GM19099 (cell line): ENCODE measurements around the gene STN1.

ENCODE experiments used
- POLR2A ChIP-seq: IDR thresholded peaks from 3 replicates; pipeline ENCODE4 v1.6.1; 2011; ENCODE audit warnings: low read depth; ENCODE audit not compliant: insufficient read length; ENCODE audit errors: extremely low read depth

Gene STN1

DNA sequence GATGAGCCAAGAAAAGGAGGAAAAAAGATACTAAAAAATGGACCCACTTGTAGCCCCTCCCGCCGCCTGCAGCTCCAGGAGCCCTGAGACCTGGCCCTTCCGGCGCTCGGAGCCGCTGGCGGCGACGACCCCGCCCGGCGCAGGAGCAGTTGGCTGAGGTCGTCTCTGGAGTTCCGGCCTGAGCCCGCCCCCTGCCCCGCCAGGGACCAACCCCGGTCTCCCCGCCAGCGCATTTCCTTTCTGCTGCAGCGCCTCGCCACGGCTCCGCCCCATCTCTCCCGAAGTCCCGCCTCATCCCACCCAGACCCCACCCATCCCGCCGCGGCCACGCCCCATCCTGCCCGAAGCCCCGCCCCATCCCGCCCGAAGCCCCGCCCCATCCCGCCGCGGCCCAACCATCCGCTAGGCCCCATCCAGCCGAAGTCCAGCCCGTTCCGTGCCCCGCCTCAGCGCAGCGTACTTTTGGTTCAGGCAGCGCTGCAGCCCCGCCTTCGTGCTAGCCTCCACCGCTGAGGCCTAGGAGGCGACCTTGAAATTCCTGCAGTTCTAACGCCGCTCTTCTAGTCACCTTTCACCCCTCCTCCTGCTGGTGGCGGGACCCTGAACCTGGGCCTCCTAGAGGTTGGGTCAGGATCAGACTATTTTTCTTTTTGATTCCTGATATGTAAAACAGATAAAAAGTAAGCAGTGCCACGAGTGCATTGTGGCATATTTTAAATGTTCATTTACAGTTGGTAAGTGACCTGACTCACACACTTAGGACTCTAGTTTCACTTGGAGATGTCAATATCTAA lies at the start of gene STN1:
Gene STN1 (minus strand): TSS at position 132 of the 794 bp plus-strand sequence. CDS start 590 bp downstream, outside the sequence.
- TF ChIP-seq POLR2A, result peak; percentile 93

DNA sequence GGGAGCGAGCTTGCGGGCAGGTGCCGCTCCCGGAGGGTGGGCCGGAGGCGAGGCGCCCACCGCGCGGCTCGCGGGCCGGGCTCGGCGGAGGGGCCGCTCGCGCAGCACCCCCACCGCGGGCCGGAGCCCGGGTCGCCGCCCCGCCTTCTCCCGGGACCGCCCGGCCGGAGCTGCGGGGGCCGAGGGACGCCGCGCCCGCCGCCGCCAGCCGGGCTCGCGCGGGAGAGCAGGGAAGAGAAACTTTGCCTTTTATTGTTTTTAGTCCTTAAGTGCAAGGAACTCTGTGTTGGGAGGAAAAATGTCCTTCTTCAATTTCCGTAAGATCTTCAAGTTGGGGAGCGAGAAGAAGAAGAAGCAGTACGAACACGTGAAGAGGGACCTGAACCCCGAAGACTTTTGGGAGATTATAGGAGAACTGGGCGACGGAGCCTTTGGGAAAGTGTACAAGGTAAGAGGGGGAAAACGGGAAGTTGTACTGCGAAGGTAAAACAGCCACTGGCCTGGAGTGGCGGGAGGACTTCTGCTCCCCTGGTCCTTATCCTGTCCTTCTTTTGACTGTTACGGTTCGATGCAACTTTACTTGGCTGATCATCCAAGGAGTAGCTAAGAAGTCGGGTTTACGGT lies 49.6 kb upstream of the STN1 start:
- no peak for TF ChIP-seq POLR2A

DNA sequence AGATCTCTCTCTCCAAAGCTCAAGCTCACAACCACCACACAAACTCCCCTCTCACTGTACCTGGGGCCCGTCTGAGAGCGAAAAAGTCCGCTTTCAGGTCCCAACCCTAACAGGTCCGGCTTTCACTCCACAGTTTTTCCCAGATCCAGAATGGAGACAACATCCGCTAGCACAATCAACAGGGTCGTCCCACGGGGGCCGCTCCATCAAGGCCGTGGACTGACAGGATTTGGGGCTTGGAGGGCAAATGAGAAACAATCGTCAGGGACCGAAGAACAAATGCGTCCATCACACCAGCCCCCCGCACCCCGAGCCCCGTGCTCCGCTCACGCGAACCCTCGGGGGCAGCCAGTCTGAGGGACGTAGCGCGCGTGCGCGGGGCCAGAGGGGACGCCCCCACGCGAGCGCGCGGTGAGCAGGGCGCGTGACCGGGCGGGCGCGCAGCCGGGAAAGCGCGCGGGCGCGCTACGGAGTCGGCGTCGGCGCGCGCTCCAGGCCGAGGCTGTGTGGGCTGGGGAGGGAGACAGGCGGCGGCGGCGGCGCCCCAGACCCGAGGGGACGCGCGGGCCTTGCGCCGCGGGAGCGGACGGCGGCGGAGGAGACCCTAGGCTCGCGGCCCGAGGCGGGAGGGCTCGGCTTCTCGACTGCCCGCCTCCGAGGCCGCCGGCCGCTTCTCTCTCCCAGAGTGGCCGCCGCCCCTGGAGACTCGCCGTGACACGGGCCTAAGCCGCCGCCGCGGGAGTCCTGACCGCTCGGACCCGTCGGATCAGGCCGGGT lies 48.9 kb upstream of the STN1 start, which contains the start of gene SLK:
Gene SLK (plus strand): TSS at position 470 of the 777 bp plus-strand sequence. CDS start 606 bp downstream, outside the sequence.
- peak; percentile 82 for TF ChIP-seq POLR2A

DNA sequence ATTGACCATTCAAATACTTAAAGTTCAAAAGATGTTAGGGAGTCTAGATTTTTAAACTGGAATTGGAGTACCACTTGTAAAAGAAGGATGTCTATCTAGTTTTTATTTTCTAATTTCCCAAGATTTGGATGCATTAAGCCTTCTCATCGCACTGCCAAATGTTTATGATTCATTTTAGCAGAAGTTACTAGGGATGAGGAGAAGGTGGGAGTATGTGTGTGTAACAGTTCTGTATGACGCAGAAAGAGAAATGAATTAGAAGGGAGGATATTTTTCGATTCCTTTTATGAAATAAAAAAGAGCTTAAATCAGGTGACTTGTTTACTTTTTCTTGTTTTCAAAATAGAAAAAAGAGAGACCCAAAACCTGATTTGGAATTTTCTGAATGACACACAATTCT lies 42.1 kb upstream of the STN1 start:
- no peak for TF ChIP-seq POLR2A

DNA sequence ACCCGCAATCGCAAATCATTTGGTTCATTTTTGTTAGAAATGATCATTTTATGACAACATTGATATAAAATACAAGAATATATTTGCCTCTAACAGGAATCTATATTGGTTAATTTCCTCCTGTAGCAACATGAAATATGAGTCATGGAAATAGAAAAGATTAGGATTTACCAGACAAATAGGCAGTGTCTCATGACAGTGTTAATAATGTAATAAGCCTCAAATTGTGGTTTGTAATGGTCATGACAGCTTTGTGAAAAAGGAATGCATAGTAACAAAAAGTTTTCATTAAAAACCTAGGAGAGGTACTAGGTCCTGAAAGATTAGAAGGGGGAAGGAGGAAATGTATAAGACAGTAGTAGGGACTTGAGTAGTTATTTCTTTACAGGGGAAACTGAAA lies 41.0 kb upstream of the STN1 start:
- no peak for TF ChIP-seq POLR2A

DNA sequence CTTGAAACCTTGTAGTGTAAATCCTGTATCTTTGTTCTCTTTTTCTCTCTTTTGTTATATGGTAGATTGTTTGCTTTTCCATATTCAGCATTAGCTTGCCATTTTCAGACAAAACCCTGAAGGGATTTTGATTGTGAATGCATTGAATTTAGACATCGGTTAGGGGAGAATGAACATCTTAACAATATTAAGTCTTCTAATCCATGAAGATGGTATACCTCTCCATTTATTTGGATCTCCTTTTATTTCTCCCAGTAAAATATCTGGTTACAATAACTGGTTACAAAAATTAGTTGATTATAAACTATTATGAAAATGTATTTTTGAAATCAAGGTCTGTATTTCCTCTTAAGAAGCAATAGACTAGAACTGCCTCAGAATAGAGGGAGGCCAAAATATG lies 36.6 kb upstream of the STN1 start:
- TF ChIP-seq POLR2A, result no peak

- no peak for TF ChIP-seq POLR2A
Measured at GRCh38 chr10:103951942-103952341, 34.0 kb upstream of the STN1 start.

- TF ChIP-seq POLR2A, result no peak
Measured at GRCh38 chr10:103951183-103951582, 33.2 kb upstream of the STN1 start.

GRCh38 chr10:103949728-103950127 lies 31.7 kb upstream of the STN1 start:
- TF ChIP-seq POLR2A, result no peak

- TF ChIP-seq POLR2A, result no peak
Measured at GRCh38 chr10:103947799-103948516, 30.0 kb upstream of the STN1 start.

- no peak for TF ChIP-seq POLR2A
Measured at GRCh38 chr10:103942866-103943265, 24.9 kb upstream of the STN1 start.

DNA sequence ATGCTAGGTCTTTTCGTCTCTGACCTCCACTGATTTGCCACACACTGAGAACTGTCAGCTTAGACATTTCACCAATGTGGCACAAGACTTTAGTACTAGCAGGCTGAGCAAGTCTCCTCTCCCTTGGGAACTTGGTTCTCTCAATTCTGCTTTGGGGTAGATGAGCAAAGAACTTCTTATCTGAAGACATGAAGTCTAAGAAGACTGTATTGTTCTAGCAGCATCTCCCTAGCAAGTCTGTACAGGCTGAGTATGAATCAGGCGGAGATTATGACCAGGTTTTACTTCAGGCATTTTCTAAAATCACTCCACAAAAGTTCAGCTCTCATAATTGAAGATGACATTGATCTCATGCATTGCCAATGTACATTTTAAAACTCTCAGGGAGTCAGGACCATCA lies 23.8 kb upstream of the STN1 start:
- no peak for TF ChIP-seq POLR2A

- no peak for TF ChIP-seq POLR2A
Measured at GRCh38 chr10:103939522-103939921, 21.5 kb upstream of the STN1 start.

- TF ChIP-seq POLR2A, result no peak
Measured at GRCh38 chr10:103936022-103936421, 18.0 kb upstream of the STN1 start.

GRCh38 chr10:103934308-103934707 lies 16.3 kb upstream of the STN1 start:
- no peak for TF ChIP-seq POLR2A
